GM21360 (cell line): ENCODE measurements around the gene CCDC148.
"Not testable (repeated sequence)": the region's sequence is repeated elsewhere in the genome, so short reads cannot be mapped to it uniquely, and the experiment has no call there.

Source experiments
- ATAC-seq: cut with Tn5 transposase; IDR thresholded peaks from one replicate; pipeline ENCODE4 v1.9.1; 2021; ENCODE audit warnings: mild to moderate bottlenecking, moderate library complexity; ENCODE audit not compliant: unreplicated experiment

The CCDC148 gene

DNA sequence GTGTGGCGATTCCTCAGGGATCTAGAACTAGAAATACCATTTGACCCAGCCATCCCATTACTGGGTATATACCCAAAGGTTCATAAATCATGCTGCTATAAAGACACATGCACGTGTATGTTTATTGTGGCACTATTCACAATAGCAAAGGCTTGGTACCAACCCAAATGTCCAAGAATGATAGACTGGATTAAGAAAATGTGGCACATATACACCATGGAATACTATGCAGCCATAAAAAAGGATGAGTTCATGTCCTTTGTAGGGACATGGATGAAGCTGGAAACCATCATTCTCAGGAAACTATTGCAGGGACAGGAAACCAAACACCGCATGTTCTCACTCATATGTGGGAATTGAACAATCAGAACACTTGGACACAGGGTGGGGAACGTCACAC is 17.5 kb downstream of the CCDC148 start:
- not testable (repeated sequence) for ATAC-seq

DNA sequence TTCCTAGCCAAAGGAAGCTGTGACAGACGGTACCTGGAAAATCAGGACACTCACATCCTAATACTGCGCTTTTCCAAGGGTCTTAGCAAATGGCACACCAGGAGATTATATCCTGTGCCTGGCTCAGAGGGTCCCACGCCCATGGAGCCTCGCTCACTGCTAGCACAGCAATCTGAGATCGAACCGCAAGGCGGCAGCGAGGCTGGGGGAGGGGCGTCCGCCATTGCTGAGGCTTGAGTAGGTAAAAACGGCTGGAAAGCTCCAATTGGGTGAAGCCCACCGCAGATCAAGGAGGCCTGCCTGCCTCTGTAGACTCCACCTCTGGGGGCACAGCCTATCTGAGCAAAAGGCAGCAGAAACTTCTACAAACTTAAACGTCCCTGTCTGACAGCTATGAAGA is 22.8 kb downstream of the CCDC148 start:
- not testable (repeated sequence) for ATAC-seq

DNA sequence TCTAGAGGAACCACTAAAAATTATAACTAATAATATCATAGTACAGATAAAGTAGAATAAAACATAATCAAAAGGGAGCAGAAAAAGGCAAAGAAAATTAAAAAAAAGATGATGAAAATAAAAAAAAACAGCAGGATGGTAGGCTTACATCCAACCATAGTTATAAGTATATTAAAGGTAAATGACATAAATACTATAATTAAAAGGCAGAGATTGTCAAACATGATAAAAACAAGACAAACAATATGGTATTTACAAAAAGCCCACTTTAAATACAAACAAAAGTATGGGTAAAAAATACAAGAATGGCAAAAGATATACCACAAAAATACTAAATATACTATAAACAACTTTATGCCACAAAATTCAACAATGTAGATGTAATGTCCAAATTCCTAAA is 24.4 kb downstream of the CCDC148 start:
- no peak for ATAC-seq

DNA sequence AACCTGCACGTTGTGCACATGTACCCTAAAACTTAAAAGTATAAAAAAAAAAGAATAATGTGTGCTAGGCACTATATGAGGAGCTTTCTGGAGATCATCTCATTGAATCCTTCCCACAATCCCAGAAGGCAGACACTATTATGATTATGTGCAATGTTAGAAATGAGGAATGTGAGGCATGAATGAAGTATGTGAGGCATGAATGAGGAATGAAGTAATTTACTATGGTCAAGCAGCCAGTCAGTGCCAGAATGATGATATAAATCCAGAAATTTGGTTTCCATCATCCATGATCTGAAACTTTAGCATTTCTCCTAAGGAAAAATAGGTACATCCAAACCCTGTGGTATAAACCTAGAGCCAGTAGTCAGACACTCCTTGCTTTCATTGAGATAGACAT is 42.0 kb downstream of the CCDC148 start:
- no peak for ATAC-seq

DNA sequence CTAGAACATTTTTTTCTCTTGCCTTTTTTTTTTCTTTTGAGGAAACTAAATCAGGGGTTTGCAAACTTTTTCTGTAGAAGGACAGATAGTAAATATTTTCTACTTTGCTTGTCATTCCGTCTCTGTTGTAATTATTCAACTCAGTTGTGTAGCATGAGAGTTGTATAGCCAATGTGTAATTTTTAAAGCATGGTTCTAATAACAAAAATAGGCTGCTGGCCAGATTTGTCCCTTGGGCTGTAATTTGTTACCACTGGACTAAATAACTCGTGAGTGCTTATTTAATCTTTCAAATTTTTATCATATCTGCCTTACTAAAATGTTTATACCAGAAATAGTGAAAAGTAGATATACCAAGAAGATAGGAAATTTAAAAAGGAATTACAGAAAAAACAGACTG is 43.0 kb downstream of the CCDC148 start:
- no peak for ATAC-seq

DNA sequence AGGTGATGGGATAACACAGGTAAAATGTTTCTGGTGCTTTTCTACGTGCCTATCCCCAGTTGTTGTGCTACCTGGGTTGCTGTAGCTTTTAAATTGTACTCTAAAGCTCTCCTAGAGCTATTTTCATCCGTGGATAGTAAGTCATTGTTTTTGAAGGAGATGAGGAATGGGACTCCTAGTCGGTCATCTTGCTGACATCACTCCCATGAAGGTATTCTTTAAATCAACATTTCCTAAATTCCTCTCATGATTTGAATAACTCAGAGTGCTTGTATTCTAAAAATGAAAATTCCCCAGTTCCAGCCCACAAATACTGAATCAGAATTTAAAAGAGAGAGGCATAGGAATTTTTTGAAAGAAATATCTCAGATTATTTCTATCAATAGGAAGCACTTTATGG is 44.3 kb downstream of the CCDC148 start:
- ATAC-seq = no peak

DNA sequence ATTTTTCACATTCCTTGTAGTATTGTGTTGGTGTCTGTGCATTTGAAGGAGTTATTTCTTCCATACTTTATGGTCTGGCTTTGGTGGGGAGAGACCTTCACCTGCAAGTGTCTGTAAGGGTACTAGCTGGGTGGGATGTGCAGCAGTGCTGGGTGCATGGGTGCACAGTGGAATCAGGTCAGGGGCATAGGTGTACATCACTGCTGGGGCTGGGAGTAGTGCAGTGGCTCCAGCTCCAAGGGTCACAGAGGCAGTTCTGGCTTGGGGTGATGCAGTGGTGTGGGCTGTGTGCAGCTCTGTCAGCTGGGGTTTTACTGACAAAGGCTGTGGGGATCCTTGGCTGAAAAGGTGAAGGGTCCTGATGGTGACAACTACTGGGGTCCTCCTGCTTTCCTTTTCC is 44.8 kb downstream of the CCDC148 start:
- no peak for ATAC-seq

DNA sequence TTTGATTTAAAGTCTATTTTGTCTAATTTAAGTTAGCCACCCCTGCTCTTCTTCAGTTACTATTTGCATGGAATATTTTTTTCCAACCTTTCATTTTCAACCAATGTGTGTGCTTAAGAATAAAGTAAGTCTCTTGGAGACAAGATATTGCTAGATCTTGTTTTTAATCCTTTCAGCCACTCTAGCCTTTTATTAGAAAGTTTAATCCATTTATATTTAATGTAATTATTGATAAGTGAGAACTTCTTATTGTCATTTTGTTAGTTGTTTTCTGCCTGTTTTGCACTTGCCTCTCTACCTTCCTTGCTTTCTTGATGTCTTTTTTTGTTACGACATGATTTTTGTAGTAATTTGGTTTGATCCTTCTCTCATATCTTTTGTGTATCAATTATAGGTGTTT is 46.4 kb downstream of the CCDC148 start:
- ATAC-seq = no peak

DNA sequence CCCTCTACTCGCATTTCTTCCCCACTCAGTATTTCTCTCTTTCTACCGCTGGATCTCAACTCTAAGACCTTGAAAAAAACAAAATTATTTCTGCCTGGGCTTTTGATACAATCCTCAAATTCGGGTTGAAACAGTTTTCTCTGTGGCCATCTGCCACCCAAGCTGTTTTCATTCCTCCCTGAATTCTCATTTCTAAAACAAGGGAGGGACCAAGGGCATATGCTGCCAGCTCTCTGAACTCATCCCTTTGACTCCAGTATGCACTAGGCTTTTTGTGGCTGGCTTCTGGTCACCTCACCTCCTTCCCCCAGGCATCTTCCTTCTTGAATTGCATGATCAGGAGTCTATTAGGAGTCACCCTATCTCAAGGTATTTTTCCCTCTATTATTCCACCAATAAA is 49.5 kb downstream of the CCDC148 start:
- ATAC-seq = no peak

DNA sequence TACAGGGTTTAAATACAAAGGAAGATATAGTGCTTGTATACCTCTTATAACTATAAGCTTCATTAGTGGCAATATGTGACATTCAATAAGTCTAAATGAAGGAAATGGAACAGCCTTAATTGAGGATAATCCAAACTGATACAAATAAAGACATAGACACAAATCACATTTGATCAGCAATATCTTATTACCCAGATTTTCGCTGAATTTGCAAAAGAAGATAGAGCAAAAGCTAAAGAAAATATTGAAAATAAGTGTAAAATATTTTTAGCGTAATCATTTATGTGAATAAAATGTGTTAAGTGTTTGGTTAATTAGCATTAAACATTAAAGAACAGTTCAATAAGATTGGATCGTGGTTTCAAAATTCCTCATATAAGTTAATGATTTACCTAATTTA is 51.2 kb downstream of the CCDC148 start:
- no peak for ATAC-seq

DNA sequence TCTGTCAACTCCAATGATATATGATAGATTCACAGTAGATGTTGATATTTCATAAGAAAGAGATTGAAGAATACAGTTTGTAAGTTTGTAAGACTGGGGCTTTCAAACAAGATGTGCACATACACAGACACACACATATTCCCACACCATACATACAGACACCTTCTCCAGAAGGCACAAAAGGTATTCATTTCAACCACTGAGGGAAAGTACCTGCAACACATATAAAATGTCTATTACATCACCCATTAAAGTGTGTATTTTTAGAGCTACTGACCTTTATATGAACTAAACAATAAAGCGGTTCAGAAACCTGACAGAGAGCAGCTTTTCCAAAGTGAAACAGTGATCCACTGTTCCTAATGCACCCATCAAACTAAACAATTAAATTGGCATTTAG is 53.3 kb downstream of the CCDC148 start:
- ATAC-seq = no peak

DNA sequence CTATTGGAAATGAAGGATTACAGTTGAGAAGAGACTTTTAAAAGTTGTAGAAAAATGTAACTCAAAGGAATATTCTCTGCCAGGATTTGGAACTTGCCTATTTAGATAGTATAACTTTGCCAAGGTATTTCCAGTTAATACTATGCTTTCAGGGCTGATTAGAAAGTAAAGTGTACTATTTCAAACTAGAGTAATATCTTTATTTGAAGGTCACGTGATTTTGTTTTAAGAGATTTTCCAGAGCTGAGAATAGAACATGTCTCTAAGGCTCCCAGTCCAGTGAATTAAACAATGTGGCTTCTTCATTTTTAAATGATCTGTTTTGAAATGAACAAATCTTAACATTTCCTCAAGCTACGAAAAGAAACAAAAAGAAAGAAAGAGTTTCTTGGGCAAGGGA is 53.9 kb downstream of the CCDC148 start:
- ATAC-seq = no peak

DNA sequence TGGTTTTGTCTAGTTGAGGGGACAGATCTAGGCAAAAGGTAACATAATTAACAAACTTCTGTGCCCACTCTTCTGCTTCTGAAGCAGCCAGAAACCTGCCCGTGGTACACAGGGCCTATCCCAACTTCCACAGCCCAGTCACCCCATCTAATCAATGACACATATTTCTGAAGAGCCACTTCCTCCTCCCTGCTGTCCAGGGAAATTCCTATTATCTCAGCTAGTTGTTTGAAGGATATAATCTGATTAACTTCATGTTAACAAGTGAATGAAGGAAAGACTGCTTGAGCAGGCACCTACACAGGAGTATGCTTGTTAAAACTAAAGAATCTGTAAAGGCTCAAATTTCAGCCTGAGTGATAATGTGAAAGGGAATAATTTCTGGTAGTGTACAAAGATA is 61.4 kb downstream of the CCDC148 start:
- ATAC-seq = no peak

DNA sequence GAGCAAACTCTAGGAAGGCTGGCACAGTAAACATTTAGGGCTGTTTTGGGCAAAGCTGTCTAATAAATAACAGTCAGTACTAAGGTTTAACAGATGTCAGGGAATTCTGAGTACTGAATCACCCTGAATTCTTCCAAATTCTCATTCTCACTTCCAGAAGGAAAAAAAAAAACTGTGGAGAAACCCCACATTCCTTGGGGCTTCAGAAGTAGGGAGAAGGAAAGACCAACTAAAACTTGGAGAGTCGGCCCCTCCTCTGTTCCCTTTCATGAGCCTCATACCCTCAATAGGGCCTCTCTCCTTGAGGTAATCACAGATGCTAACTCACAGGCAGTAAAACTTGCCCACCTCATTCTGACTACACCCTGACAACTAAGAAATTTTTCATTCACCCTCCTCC is 62.1 kb downstream of the CCDC148 start:
- ATAC-seq = no peak

DNA sequence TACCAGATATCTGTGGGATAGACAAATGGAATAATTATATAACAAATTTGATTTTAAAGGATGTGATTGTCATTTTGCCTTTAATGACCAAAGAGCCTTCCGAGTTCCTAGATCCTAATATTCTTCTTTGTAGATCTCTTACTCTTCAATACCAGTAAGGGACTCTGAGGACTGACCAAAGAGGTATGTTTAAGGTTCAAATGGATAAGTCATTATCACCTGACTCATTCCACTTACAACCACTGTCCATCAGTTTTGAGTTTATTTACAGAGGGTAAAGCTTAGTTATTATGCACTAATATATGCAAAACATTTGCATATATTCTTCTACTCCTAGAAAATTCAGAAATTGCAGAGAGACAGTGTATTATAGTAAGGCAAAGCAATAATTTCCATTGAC is 62.7 kb downstream of the CCDC148 start:
- ATAC-seq = no peak

DNA sequence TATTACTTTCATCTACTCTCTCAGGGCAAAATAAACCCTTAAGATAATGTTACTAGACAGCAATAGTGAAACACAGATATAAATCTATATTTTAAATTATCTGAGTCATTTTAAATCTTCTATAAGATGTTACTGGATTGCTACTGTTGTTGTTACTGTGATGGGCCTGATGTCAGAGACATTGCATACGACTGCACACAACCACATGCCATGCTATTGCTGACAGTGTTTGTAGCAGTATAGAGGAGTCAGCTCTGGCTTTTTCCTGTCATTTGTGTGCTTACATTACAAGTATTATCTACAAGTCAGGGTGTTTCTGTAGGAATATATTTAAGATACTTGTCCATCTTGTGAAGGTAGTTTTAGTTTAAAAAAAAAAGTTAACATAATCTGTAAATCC is 63.9 kb downstream of the CCDC148 start:
- no peak for ATAC-seq

DNA sequence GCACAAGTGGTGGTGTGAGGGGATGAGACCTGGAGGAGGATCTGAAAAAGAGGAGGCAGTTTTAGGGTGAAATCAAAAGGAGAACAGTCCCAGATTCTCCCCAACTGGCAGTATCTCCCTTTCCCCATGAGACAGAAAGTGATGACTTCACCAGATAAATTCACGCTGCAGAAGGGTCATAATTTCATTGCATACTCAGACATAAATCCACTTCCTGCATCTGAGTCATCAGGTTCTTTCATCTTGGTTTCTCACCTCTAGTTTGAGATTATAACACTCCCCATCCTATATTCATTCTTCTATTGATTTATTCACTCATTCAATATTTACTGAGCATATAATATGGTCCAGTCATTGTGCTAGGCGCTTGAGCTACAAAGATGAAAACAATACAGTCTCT is 64.7 kb downstream of the CCDC148 start:
- no peak for ATAC-seq

DNA sequence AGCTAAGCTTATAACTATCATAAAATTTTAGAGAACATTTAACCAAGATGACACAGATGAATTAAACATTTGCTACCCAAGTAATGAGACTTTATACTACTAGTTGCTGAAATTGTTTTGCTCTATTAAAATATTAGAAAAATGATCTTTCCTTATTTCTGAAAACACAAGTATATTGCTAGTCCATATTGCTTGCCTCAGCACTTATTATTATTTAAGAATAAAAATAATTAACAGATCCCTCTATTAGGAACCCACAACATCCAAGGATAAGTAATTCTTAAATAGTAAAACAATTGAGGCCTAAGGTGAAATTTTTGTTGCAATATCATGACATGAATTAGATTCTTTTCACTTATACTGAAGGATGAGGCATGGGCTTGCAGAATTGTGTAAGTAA is 65.2 kb downstream of the CCDC148 start:
- ATAC-seq = no peak

DNA sequence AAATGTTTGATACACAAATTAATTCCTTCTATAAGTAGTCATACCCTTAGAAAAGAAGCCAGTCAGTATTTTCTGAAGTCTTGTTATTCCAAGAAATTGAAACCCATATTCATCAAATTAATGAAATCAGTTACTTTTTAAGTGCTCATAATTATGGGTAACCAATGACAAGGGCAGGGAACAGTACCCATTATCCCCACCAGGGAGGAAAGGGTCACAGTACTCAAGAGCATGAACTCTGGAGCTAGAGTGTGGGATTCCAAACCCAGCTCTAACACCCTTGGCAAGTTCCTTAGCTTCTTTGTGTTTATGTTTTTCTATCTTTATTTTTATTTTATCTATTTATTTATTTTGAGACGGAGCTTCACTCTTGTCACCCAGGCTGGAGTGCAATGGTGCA is 68.4 kb downstream of the CCDC148 start:
- ATAC-seq = no peak

DNA sequence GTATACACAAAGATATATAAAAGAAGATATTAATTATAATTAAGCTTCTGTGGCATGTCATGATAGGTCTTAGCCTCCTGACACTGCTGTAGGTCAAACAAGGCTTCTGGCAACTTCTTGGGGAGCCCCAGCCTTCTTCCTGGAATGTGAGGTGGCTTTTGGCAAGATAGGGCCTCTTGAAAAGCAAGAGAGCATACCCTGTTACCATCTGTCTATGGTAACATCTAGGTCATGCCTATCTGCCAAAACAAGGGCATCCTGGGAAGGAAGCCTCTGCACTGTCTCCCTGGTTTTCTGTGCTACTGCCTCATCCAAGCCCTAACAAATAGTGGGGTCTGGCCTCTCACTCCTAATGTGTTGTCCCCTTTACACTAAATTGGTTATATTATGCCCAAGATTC is 70.9 kb downstream of the CCDC148 start:
- no peak for ATAC-seq

DNA sequence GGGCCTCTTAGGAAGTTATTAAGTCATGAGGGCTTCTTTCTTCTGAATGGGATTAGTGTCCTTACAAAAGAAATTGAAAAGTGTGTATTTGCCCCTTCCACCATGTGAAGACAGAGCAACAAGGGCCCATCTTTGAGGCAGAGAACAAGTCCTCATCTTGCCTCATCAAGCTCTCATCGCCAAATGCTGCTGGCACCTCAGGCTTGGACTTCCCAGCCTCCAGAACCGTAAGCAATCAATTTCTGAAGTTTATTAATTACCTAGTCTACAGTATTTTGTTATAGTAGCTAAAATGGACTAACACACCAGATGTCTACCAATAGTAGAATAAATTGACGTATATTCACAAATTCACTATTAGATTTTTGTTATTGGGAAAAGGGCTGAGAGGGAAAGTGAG is 74.6 kb downstream of the CCDC148 start:
- no peak for ATAC-seq

DNA sequence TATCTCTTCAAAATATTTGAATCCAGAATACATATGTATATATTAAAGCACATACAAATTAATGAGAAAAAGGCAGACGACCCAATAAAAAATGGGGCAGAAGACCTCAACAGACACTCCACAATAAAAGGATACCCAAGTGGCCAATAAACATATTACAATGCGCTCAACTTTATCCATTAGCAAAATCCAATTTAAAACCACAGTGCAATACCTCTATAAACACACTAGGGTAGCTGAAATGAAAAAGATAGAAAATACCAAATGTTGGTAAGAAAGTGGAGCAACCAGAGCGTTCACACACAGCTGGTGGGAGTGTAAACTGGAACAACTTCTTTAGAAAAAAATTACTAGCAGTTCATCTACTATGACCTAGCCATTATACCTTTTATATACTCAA is 75.3 kb downstream of the CCDC148 start:
- ATAC-seq = no peak

DNA sequence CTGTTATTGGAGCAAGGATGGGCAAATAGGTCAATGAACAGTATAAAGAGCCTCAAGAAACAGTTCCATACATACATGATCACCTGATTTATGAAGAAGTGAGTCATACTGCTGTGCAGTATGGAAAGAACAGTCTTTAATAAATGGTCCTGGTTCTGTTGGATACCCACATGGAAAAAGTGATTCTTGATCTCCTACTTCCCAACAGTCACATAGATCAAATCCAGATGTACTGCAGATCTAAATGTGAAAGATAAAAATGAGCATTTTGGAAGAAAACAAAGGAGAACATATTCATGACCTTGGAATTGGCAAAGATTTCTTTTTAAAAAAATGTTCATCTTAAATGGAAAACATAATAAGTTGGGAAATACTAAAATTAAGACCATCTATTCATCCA is 75.8 kb downstream of the CCDC148 start:
- ATAC-seq = no peak

DNA sequence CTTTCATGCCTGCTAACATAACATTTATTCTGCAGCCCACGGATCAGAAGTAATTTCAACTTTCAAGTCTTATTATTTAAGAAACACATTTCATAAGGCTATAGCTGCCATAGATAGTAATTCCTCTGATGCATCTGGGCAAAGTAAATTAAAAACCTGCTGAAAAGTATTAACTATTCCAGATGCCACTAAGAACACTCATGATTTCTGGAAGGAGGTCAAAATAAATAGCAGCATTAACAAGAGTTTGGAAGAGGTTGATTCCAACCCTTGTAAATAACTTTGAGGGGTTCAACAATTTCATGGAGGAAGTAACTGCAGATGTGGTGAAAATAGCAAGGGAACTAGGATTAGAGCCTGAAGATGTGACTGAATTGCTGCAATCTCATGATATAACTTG is 77.6 kb downstream of the CCDC148 start:
- no peak for ATAC-seq
